HL-60 (cell line): Measurements from ENCODE around the gene RSF1.

Experiments
- DNase-seq, 2 experiments: peaks; one replicate each; pipeline ENCODE4 v3.0.0-alpha.2; 2010 to 2020; ENCODE audit warnings: low read depth in 1 of 2, low spot score in 1 of 2
- H3K27ac ChIP-seq: fragments of 250-450 bp; sonication (Bioruptor Pico); replicated peaks from 2 replicates; pipeline ENCODE4 v1.5.1; 2020; ENCODE audit warnings: mild to moderate bottlenecking, moderate library complexity
- H3K27me3 ChIP-seq: fragments of 250-450 bp; sonication (Bioruptor Pico); 2 replicates; pipeline ENCODE4 v1.5.1; 2021; ENCODE audit warnings: mild to moderate bottlenecking, moderate library complexity; ENCODE audit not compliant: insufficient read depth, poor library complexity, severe bottlenecking
- H3K4me3 ChIP-seq: replicated peaks from 2 replicates; pipeline ENCODE4 v1.5.1; 2011; ENCODE audit warnings: mild to moderate bottlenecking, control low read depth, low read length; ENCODE audit not compliant: insufficient read depth
- GABPA ChIP-seq: IDR thresholded peaks from 2 replicates; pipeline ENCODE4 v1.6.1; 2012; ENCODE audit warnings: low read depth
- POLR2AphosphoS5 ChIP-seq: IDR thresholded peaks from 2 replicates; pipeline ENCODE4 v1.6.1; 2012; ENCODE audit warnings: low read depth
- REST ChIP-seq: IDR thresholded peaks from 2 replicates; pipeline ENCODE4 v1.6.1; 2012; ENCODE audit warnings: low read depth; ENCODE audit not compliant: insufficient replicate concordance
- SPI1 ChIP-seq: IDR thresholded peaks from 2 replicates; pipeline ENCODE4 v1.6.1; 2012; ENCODE audit warnings: low read depth, mild to moderate bottlenecking, borderline replicate concordance
- TF ChIP-seq, protein P1 (sequence below): IDR thresholded peaks from one replicate; pipeline ENCODE4 v1.5.1; 2011; ENCODE audit warnings: low read length, control low read depth, inconsistent platforms; ENCODE audit not compliant: insufficient read depth

Gene RSF1

DNA sequence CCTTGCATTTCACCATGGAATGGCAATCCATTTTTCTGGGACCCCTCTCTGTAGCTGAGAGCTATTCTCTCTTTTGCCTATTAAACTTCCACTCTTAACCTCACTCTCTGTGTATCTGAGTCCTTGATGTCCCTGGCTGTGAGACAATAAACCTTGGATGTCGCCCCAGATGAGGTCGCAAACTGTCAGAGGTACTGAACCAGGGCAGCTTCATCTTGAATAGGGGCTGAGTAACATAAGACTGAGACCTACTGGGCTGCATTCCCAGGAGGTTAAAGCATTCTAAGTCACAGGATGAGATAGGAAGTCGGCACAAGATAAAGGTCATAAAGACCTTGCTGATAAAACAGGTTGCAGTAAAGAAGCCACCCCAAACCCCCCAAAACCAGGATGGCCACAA is 68.0 kb downstream of the RSF1 start:
- TF ChIP-seq REST (no peak), GABPA (no peak), SPI1 (no peak)
- TF ChIP-seq, protein P1, sequence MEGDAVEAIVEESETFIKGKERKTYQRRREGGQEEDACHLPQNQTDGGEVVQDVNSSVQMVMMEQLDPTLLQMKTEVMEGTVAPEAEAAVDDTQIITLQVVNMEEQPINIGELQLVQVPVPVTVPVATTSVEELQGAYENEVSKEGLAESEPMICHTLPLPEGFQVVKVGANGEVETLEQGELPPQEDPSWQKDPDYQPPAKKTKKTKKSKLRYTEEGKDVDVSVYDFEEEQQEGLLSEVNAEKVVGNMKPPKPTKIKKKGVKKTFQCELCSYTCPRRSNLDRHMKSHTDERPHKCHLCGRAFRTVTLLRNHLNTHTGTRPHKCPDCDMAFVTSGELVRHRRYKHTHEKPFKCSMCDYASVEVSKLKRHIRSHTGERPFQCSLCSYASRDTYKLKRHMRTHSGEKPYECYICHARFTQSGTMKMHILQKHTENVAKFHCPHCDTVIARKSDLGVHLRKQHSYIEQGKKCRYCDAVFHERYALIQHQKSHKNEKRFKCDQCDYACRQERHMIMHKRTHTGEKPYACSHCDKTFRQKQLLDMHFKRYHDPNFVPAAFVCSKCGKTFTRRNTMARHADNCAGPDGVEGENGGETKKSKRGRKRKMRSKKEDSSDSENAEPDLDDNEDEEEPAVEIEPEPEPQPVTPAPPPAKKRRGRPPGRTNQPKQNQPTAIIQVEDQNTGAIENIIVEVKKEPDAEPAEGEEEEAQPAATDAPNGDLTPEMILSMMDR: no peak
- DNase-seq: no peak
- no peaks in the 10 kb centered on the region for H3K27me3 ChIP-seq
- H3K27ac ChIP-seq: no peak overlapping the region
- H3K4me3 ChIP-seq: no peak overlapping the region

- Histone ChIP-seq H3K4me3 (no peak overlapping the region), H3K27me3 (no peaks in the 10 kb centered on the region), H3K27ac (no peak overlapping the region)
- no peak for TF ChIP-seq POLR2AphosphoS5
- TF ChIP-seq REST: no peak
- TF ChIP-seq, protein P1: no peak
- TF ChIP-seq GABPA: no peak
- TF ChIP-seq SPI1: no peak
- DNase-seq: no peak
These were observed 69.9 kb downstream of the RSF1 start for GRCh38 chr11:77750394-77751156.

DNA sequence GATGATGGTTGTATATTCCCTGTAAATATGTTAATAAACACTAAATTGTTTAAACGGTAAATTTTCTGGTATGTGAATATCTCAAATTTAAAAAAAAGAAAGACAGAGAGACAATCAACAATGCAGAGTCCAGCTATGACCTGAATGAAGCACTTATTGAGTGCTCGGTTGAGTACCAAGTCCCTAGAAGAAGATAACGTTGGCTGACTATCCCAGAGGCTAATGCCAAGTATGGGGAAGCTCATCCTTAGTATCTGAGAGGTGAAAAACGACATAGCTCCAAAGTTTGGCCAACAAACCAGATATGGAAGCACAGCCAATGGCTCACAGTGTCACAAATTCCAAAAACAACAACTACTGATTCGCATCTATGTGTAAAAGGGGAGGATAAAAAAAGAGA is 71.3 kb downstream of the RSF1 start:
- no peaks in the 10 kb centered on the region for H3K27me3 ChIP-seq
- TF ChIP-seq GABPA (no peak), REST (no peak), POLR2AphosphoS5 (no peak), SPI1 (no peak)
- TF ChIP-seq, protein P1: no peak
- no peak overlapping the region for H3K27ac ChIP-seq
- no peak for DNase-seq
- no peak overlapping the region for H3K4me3 ChIP-seq
